ENCODE results near the gene OLFML2A. TPM values are rescaled to one million over a fixed set of nuclear protein-coding genes. Genes with fewer than 3 reads are reported as not detected.

Gene OLFML2A
- total RNA-seq, 6 experiments from 2014 or later: 0.30 to 0.88 (median 0.36) TPM

GRCh38 chr9:124790801-124791505 is 14.0 kb downstream of the OLFML2A start:
- DNase-seq: no peak
- Mint-ChIP-seq H3K4me1 (ENCODE audit: low read depth) (peaks cover 14% of the 10 kb centered on the region), H3K4me3 (no peak overlapping the region), H3K9me3 (no peaks in the 10 kb centered on the region), H3K27ac (no peak overlapping the region), H3K27me3 (ENCODE audit: insufficient read depth) (peaks cover 10% of the 10 kb centered on the region), H3K36me3 (ENCODE audit: low read depth) (no peaks in the 10 kb centered on the region)
- TF ChIP-seq CTCF (IDR thresholded peaks at IDR 0.05): no peak

- no peak for DNase-seq
These were observed 15.5 kb downstream of the OLFML2A start for GRCh38 chr9:124792257-124793014.

GRCh38 chr9:124793015-124793541 is 16.1 kb downstream of the OLFML2A start:
- Mint-ChIP-seq H3K36me3 (ENCODE audit: low read depth) (no peaks in the 10 kb centered on the region), H3K27me3 (ENCODE audit: insufficient read depth) (peaks cover 10% of the 10 kb centered on the region), H3K27ac (no peak overlapping the region), H3K4me1 (ENCODE audit: low read depth) (peaks cover 20% of the 10 kb centered on the region), H3K9me3 (no peaks in the 10 kb centered on the region), H3K4me3 (no peak overlapping the region)
- TF ChIP-seq CTCF (IDR thresholded peaks at IDR 0.05): no peak
- DNase-seq: peak; percentile 32

More at GRCh38 chr9:124792257-124793014, 15.5 kb downstream of the OLFML2A start:
- Mint-ChIP-seq H3K27me3 (ENCODE audit: insufficient read depth) (peaks cover 10% of the 10 kb centered on the region), H3K9me3 (no peaks in the 10 kb centered on the region), H3K4me1 (ENCODE audit: low read depth) (peaks cover 20% of the 10 kb centered on the region), H3K36me3 (ENCODE audit: low read depth) (no peaks in the 10 kb centered on the region), H3K27ac (no peak overlapping the region), H3K4me3 (no peak overlapping the region)
- TF ChIP-seq CTCF (IDR thresholded peaks at IDR 0.05): 0 out of 2 replicates have a peak, but pooled peaks have one; percentile 11

- no peak overlapping the region for H3K27ac Mint-ChIP-seq
- H3K36me3 Mint-ChIP-seq (ENCODE audit: low read depth): no peaks in the 10 kb centered on the region
- DNase-seq: no peak
- peaks cover 13% of the 10 kb centered on the region for H3K4me1 Mint-ChIP-seq (ENCODE audit: low read depth)
- no peak overlapping the region for H3K4me3 Mint-ChIP-seq
- peak; percentile 29; the same call in 1 of the 2 replicates for TF ChIP-seq CTCF (IDR thresholded peaks at IDR 0.05)
- H3K27me3 Mint-ChIP-seq (ENCODE audit: insufficient read depth): peaks cover 10% of the 10 kb centered on the region
- H3K9me3 Mint-ChIP-seq: no peaks in the 10 kb centered on the region
These were observed 18.1 kb downstream of the OLFML2A start for GRCh38 chr9:124794902-124795491.

- no peak for DNase-seq
- H3K27ac Mint-ChIP-seq: no peak overlapping the region
- H3K9me3 Mint-ChIP-seq: no peaks in the 10 kb centered on the region
- no peak overlapping the region for H3K4me3 Mint-ChIP-seq
- H3K36me3 Mint-ChIP-seq (ENCODE audit: low read depth): no peaks in the 10 kb centered on the region
- peaks cover 6% of the 10 kb centered on the region for H3K27me3 Mint-ChIP-seq (ENCODE audit: insufficient read depth)
- H3K4me1 Mint-ChIP-seq (ENCODE audit: low read depth): peaks cover 13% of the 10 kb centered on the region
- no peak for TF ChIP-seq CTCF (IDR thresholded peaks at IDR 0.05)
These were observed 19.0 kb downstream of the OLFML2A start for GRCh38 chr9:124795881-124796431.
